Endothelial cell of umbilical vein (primary cell): Measurements from ENCODE around the gene DYNC1H1. TPM values are rescaled to one million over a fixed set of nuclear protein-coding genes. Genes with fewer than 3 reads are reported as not detected.

Experiments
- BruUV-seq: library from RNA; stranded (reverse); fragments of 400-500 nt; replicated peaks from 2 replicates; lab custom pipeline; 2021; lab: Mats Ljungman, UMichigan
- CTCF ChIA-PET: fragments of 300-600, 350-600 bp; sonication (Branson Sonifier 250); formaldehyde crosslinking; loops from one replicate; lab custom pipeline; 2021; ENCODE audit warnings: antibody characterized with exemption, inconsistent platforms; lab: Charles Lee
- POLR2A ChIA-PET: fragments of 300-600, 350-600 bp; sonication (Branson Sonifier 250); formaldehyde crosslinking; loops from one replicate; lab custom pipeline; 2021; ENCODE audit warnings: antibody characterized with exemption, inconsistent platforms; lab: Charles Lee
- DNase-seq: peaks from one replicate; pipeline ENCODE4 v3.0.0-alpha.2; 2011; ENCODE audit warnings: low read depth, low spot score
- FAIRE-seq: peaks from 2 replicates; lab custom pipeline; 2011; peaks lifted over from hg19 to GRCh38; lab: Jason Lieb, UNC
- H2AFZ ChIP-seq: 2 replicates; pipeline ENCODE4 v1.6.0; 2012; ENCODE audit warnings: low read depth, low read length, control low read depth, inconsistent platforms
- H3K27ac ChIP-seq: 2 replicates; pipeline ENCODE4 v1.5.1; 2011; ENCODE audit warnings: low read depth, mild to moderate bottlenecking, control low read depth, low read length, moderate library complexity; ENCODE audit not compliant: insufficient read depth
- H3K27me3 ChIP-seq, 2 experiments: 2 replicates each; pipeline versions ENCODE4 v1.6.0 to v1.6.1; 2011; ENCODE audit warnings: low read length in 2 of 2, mixed read lengths in 1 of 2; ENCODE audit not compliant: control insufficient read depth in 2 of 2, insufficient read depth in 2 of 2
- H3K36me3 ChIP-seq, 2 experiments: 2 replicates in 1 of 2; 3 replicates in 1 of 2; pipeline ENCODE4 v1.5.1; 2011; ENCODE audit warnings: low read length in 2 of 2, mild to moderate bottlenecking in 1 of 2, moderate library complexity in 1 of 2; ENCODE audit not compliant: control insufficient read depth in 2 of 2, insufficient read depth in 2 of 2; ENCODE audit errors: extremely low read depth in 1 of 2
- H3K4me1 ChIP-seq: 3 replicates; pipeline ENCODE4 v1.5.1; 2011; ENCODE audit warnings: mild to moderate bottlenecking, low read length; ENCODE audit not compliant: control insufficient read depth, insufficient read depth; ENCODE audit errors: extremely low read depth
- H3K4me2 ChIP-seq: 2 replicates; pipeline ENCODE4 v1.6.1; 2011; ENCODE audit warnings: low read length, control low read depth, mixed read lengths; ENCODE audit not compliant: insufficient read depth
- H3K4me3 ChIP-seq, 3 experiments: fragments of 200-600 bp in 1 of 3; sonication (generic), shearing (Covaris generic) in 1 of 3; replicated peaks in 1 of 3; 2 replicates each; pipeline ENCODE4 v1.5.1; 2011 to 2016; ENCODE audit warnings: control low read depth in 3 of 3, low read length in 3 of 3, mild to moderate bottlenecking in 2 of 3, inconsistent platforms in 1 of 3, low read depth in 1 of 3, moderate library complexity in 1 of 3; ENCODE audit not compliant: insufficient read depth in 1 of 3
- H3K79me2 ChIP-seq: 2 replicates; pipeline ENCODE4 v1.6.0; 2012; ENCODE audit warnings: low read length, inconsistent platforms; ENCODE audit not compliant: control insufficient read depth, insufficient read depth
- H3K9ac ChIP-seq: replicated peaks from 2 replicates; pipeline ENCODE3; 2011; ENCODE audit warnings: low read length, control low read depth; ENCODE audit not compliant: insufficient read depth; ENCODE audit errors: extremely low read depth
- H3K9me1 ChIP-seq: replicated peaks from 3 replicates; pipeline ENCODE4 v1.6.0; 2011; ENCODE audit warnings: mild to moderate bottlenecking, low read length; ENCODE audit not compliant: control insufficient read depth, insufficient read depth; ENCODE audit errors: extremely low read depth
- H3K9me3 ChIP-seq: replicated peaks from 2 replicates; pipeline ENCODE4 v1.5.1; 2012; ENCODE audit warnings: low read length, inconsistent platforms; ENCODE audit not compliant: control insufficient read depth, insufficient read depth
- H4K20me1 ChIP-seq: replicated peaks from 2 replicates; pipeline ENCODE3; 2011; ENCODE audit warnings: mild to moderate bottlenecking, low read length; ENCODE audit not compliant: control insufficient read depth, insufficient read depth; ENCODE audit errors: extremely low read depth
- EZH2 ChIP-seq: IDR thresholded peaks from 2 replicates; pipeline ENCODE4 v1.6.1; 2012; ENCODE audit warnings: borderline replicate concordance, low read depth, mild to moderate bottlenecking, moderate library complexity, low read length, inconsistent platforms; ENCODE audit not compliant: severe bottlenecking
- FOS ChIP-seq: IDR thresholded peaks from 2 replicates; pipeline ENCODE4 v1.6.1; 2011; ENCODE audit warnings: mild to moderate bottlenecking, low read length, moderate library complexity, borderline replicate concordance; ENCODE audit not compliant: insufficient read depth
- GATA2 ChIP-seq: IDR thresholded peaks from 2 replicates; pipeline ENCODE4 v1.7.0; 2011; ENCODE audit warnings: low read depth, mild to moderate bottlenecking, moderate library complexity, mixed read lengths, low read length; ENCODE audit not compliant: insufficient read length, insufficient read depth
- JUN ChIP-seq: IDR thresholded peaks from 2 replicates; pipeline ENCODE4 v1.6.1; 2011; ENCODE audit warnings: borderline replicate concordance, low read depth; ENCODE audit not compliant: insufficient read length, insufficient read depth
- MAX ChIP-seq: IDR thresholded peaks from 2 replicates; pipeline ENCODE4 v1.6.1; 2011; ENCODE audit not compliant: insufficient read depth, insufficient read length
- MYC ChIP-seq: IDR thresholded peaks from one replicate; pipeline ENCODE4 v1.6.1; 2011; ENCODE audit warnings: mild to moderate bottlenecking, low read depth, low read length
- POLR2A ChIP-seq: IDR thresholded peaks from 2 replicates; pipeline ENCODE4 v1.6.1; 2012; ENCODE audit warnings: low read depth, mild to moderate bottlenecking, control low read depth, low read length
- POLR2AphosphoS5 ChIP-seq: IDR thresholded peaks from 2 replicates; pipeline ENCODE4 v1.6.1; 2012; ENCODE audit warnings: low read depth, mild to moderate bottlenecking, control low read depth, low read length, moderate library complexity; ENCODE audit not compliant: insufficient read depth
- dilution Hi-C: fragments of 300-500 bp; cut with MboI; formaldehyde crosslinking; loops from one replicate; pipeline ENCODE4 v1.15.0; 2019; ENCODE audit warnings: low sequenced_read_pairs; ENCODE audit not compliant: extremely low pct_ligation_motif_present
- intact Hi-C: fragments of 100-400 bp; cut with micrococcal nuclease; formaldehyde crosslinking; loops from one replicate; pipeline ENCODE4 v1.10.0; 2022
- polyA plus RNA-seq, 4 experiments: library from polyadenylated mRNA; depleted of rRNA in 3 of 4; stranded (reverse) in 3 of 4; unstranded in 1 of 4; fragments of >200 nt; gene quantifications; 2 replicates each; pipeline versions ENCODE4 v1.2.1 to v1.2.3, GENCODE V29; 2011 to 2012; ENCODE audit warnings: missing spikeins in 1 of 4
- total RNA-seq: library from RNA; stranded (reverse); gene quantifications from 2 replicates; pipeline ENCODE4 v1.2.3, GENCODE V29; 2021
- TF ChIP-seq, protein P1 (sequence below), 2 donors: IDR thresholded peaks; 1 replicate in 1 of 2; 2 replicates in 1 of 2; pipeline ENCODE4 v1.5.1; 2011; ENCODE audit warnings: low read length in 2 of 2, mild to moderate bottlenecking in 2 of 2, moderate library complexity in 2 of 2, control low read depth in 1 of 2, inconsistent platforms in 1 of 2, low read depth in 1 of 2; ENCODE audit not compliant: insufficient read depth in 1 of 2; ENCODE audit errors: extremely low read depth in 1 of 2

DYNC1H1 gene
- total and polyA plus RNA-seq, 2 donors (not counting 3 experiments of a cell fraction or from before 2014, with no cell fraction given): 254 to 648 TPM

DNA sequence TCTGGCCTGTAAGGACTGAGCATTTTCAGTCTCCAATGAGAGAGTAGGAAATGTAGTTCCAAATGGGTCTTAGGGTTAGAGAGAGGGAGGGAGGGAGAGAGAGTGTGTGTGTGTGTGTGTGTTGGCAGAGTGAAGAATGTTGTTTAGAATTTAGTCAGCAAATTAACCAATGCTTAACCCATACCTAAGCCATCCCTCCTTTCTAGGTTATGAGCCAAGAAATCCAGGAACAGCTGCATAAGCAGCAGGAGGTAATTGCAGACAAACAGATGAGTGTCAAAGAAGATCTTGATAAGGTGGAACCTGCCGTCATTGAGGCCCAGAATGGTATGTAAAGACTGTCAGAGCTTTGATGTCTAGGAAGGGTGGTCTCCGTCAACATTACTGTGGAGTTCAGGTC is 65.6 kb downstream of the DYNC1H1 start:
- DNase-seq (no peak), FAIRE-seq (no peak)
- no peak overlapping the region for H3K9ac ChIP-seq
- H4K20me1 ChIP-seq: no peaks in the 10 kb centered on the region
- TF ChIP-seq JUN: no peak
- no peak for TF ChIP-seq FOS
- TF ChIP-seq, protein P1, sequence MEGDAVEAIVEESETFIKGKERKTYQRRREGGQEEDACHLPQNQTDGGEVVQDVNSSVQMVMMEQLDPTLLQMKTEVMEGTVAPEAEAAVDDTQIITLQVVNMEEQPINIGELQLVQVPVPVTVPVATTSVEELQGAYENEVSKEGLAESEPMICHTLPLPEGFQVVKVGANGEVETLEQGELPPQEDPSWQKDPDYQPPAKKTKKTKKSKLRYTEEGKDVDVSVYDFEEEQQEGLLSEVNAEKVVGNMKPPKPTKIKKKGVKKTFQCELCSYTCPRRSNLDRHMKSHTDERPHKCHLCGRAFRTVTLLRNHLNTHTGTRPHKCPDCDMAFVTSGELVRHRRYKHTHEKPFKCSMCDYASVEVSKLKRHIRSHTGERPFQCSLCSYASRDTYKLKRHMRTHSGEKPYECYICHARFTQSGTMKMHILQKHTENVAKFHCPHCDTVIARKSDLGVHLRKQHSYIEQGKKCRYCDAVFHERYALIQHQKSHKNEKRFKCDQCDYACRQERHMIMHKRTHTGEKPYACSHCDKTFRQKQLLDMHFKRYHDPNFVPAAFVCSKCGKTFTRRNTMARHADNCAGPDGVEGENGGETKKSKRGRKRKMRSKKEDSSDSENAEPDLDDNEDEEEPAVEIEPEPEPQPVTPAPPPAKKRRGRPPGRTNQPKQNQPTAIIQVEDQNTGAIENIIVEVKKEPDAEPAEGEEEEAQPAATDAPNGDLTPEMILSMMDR (IDR thresholded peaks at IDR 0.05; ENCODE audit: extremely low read depth in 1 of 2, insufficient read depth in 1 of 2, low read depth in 1 of 2, low read length in 2 of 2): no peak
- TF ChIP-seq GATA2: no peak
- no peak for TF ChIP-seq EZH2
- TF ChIP-seq POLR2A: no peak
- no peak for TF ChIP-seq MAX
- TF ChIP-seq POLR2AphosphoS5: no peak
- TF ChIP-seq MYC: no peak
- H3K9me3 ChIP-seq: no peaks in the 10 kb centered on the region
- H3K4me2 ChIP-seq: no peak overlapping the region
- no peaks in the 10 kb centered on the region for H3K27me3 ChIP-seq
- H3K4me3 ChIP-seq: no peak overlapping the region
- dilution Hi-C loops: no loop called here
- no peaks in the 10 kb centered on the region for H3K4me1 ChIP-seq
- no peaks in the 10 kb centered on the region for H3K79me2 ChIP-seq
- no peak overlapping the region for H2AFZ ChIP-seq
- ChIA-PET POLR2A (no interaction called here), CTCF (no interaction called here)
- H3K9me1 ChIP-seq: no peaks in the 10 kb centered on the region
- intact Hi-C loops: no loop called here
- no TSS peak for BruUV-seq
- no peak overlapping the region for H3K27ac ChIP-seq
- peaks cover 51 to 65% of the 10 kb centered on the region in 2 experiments for H3K36me3 ChIP-seq
